ENCODE results near the gene HTT. TPM values are rescaled to one million over a fixed set of nuclear protein-coding genes. Genes with fewer than 3 reads are reported as not detected.

The HTT gene
- total RNA-seq, 1 donor from 2014 or later = 82.8 TPM

DNA sequence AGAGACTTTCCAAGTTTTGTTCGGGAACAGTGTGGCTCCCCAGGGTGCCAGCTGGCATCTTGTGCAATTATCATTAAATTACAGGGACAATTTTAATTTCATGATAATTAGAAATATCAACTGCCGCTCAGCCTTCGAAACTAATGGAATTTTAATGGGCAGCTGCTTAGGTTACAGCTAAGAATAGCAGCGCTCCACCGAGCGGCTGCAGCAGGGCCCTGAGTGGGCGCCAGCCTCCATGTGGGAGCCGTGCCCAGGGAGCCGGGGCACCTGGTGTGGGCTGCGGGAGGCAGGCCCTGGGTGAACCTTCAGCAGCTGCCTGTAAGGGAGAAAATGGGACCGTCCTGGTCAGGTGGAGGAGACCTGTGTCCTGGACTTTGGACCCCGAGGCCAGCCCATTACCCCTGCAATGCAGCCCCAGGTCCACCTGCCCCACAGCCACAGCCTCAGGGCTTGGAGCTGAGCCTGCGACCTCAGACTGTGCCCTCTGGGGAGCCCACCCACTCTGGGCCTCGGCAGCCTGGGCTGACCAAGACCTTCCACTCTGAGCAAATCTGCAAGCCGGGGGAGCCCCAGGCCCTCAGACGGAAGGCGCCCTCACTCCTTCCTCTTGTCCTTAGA lies 195.6 kb downstream of the HTT start:
- H3K9me3 Mint-ChIP-seq (ENCODE audit: low read depth) = peaks cover 3% of the 10 kb centered on the region
- no peak overlapping the region for H3K27ac Mint-ChIP-seq
- H3K4me1 Mint-ChIP-seq (ENCODE audit: low read depth) = no peaks in the 10 kb centered on the region
- TF ChIP-seq, protein P1, sequence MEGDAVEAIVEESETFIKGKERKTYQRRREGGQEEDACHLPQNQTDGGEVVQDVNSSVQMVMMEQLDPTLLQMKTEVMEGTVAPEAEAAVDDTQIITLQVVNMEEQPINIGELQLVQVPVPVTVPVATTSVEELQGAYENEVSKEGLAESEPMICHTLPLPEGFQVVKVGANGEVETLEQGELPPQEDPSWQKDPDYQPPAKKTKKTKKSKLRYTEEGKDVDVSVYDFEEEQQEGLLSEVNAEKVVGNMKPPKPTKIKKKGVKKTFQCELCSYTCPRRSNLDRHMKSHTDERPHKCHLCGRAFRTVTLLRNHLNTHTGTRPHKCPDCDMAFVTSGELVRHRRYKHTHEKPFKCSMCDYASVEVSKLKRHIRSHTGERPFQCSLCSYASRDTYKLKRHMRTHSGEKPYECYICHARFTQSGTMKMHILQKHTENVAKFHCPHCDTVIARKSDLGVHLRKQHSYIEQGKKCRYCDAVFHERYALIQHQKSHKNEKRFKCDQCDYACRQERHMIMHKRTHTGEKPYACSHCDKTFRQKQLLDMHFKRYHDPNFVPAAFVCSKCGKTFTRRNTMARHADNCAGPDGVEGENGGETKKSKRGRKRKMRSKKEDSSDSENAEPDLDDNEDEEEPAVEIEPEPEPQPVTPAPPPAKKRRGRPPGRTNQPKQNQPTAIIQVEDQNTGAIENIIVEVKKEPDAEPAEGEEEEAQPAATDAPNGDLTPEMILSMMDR (IDR thresholded peaks at IDR 0.05; ENCODE audit: unreplicated experiment) = no peak
- peak; percentile 7 for DNase-seq (ENCODE audit: low spot score, unreplicated experiment)
- no peak overlapping the region for H3K4me3 Mint-ChIP-seq (ENCODE audit: low read depth)
- H3K36me3 Mint-ChIP-seq (ENCODE audit: insufficient read depth) = peaks cover under 1% of the 10 kb centered on the region
- no peaks in the 10 kb centered on the region for H3K27me3 Mint-ChIP-seq

DNA sequence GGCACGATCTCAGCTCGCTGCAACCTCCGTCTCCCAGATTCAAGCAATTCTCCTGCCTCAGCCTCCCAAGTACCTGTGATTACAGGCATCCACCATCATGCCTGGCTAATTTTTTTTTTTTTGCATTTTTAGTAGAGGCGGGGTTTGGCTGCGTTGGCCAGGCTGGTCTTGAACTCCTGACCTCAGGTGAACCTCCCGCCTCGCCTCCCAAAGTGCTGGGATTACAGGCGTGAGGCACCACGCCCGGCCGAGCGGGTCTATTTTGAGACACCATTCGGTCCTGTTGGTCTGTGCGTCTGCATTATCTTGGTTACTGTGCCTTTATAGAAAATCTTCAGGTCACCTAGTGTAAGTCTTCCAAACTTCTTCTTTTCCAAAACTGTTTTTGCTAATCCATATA lies 196.7 kb downstream of the HTT start:
- DNase-seq (ENCODE audit: low spot score, unreplicated experiment) = no peak
- no peaks in the 10 kb centered on the region for H3K36me3 Mint-ChIP-seq (ENCODE audit: insufficient read depth)

DNA sequence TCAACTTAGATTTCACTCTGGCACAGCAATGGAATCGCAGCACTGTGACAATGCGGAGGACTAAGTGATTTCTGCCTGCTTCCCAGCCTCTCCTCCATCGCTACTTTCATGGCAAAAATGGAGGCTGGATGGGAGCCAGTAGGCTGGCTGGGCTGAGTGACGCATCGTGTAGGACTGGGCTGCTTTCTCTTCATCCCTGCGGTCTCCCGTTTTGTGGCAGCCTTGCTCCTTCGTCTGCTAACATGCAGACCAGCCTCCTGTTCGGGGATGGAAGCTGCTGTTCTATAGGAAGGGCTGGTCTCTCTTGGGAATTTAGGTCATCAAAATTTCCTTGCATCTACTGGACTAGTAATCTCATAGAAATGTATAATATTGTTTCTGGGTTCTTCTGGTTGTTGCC lies 202.5 kb downstream of the HTT start:
- Mint-ChIP-seq H3K4me3 (ENCODE audit: low read depth) (no peak overlapping the region), H3K36me3 (ENCODE audit: insufficient read depth) (peaks cover 9% of the 10 kb centered on the region), H3K27ac (no peak overlapping the region), H3K9me3 (ENCODE audit: low read depth) (peaks cover 10% of the 10 kb centered on the region), H3K27me3 (no peaks in the 10 kb centered on the region), H3K4me1 (ENCODE audit: low read depth) (no peaks in the 10 kb centered on the region)
- TF ChIP-seq, protein P1 (IDR thresholded peaks at IDR 0.05; ENCODE audit: unreplicated experiment) = no peak
- DNase-seq (ENCODE audit: low spot score, unreplicated experiment) = no peak

More for the DNA sequence above, 196.7 kb downstream of the HTT start:
- TF ChIP-seq, protein P1 (IDR thresholded peaks at IDR 0.05; ENCODE audit: unreplicated experiment) = no peak
- Mint-ChIP-seq H3K4me3 (ENCODE audit: low read depth) (no peak overlapping the region), H3K27me3 (no peaks in the 10 kb centered on the region), H3K4me1 (ENCODE audit: low read depth) (no peaks in the 10 kb centered on the region), H3K9me3 (ENCODE audit: low read depth) (peaks cover 3% of the 10 kb centered on the region), H3K27ac (no peak overlapping the region)

DNA sequence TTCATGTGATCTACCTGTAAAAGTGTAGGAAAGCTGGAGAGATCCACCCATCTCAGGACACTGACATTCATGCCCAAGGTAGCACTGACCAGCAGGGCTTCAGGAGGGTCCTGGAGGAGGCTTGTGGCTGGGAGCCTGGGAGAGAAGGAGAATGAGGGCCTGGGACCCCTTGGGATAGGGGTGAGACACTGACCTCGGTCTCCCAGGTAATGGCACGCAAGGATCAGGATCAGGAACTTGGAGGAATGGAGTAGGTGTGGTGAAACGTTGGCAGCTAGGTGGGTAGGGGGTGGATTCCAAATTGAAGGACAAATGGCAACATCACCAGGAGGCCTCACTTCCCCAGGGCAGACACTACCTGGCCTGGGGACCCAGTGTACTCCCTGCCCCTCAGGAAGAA lies 206.0 kb downstream of the HTT start:
- no peak for DNase-seq (ENCODE audit: low spot score, unreplicated experiment)
- no peak overlapping the region for H3K27ac Mint-ChIP-seq
- H3K27me3 Mint-ChIP-seq = peaks cover 7% of the 10 kb centered on the region

DNA sequence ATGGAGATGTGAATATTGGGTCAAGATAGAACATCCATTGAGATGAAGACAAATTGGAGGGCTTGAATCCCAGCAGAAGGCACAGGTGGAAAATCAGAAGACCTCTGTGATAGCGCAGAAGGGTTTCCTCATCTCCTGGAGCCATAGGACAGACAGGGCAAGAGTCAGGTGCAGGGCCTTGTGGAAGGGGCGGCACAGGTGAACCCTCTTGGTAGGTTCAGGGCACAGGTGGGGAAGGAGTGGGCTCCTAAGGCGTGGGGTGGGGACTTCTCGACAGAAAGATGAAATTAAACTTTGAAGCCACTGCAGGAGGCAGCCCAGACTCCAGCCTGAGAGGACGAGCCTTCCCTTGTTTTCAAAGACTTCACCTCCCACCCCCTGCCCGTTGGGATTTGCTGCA lies 209.0 kb downstream of the HTT start:
- peaks cover 7% of the 10 kb centered on the region for H3K9me3 Mint-ChIP-seq (ENCODE audit: low read depth)
- no peak overlapping the region for H3K4me3 Mint-ChIP-seq (ENCODE audit: low read depth)
- H3K4me1 Mint-ChIP-seq (ENCODE audit: low read depth) = peaks cover 10% of the 10 kb centered on the region
- H3K27me3 Mint-ChIP-seq = peaks cover 11% of the 10 kb centered on the region
- peaks cover 12% of the 10 kb centered on the region for H3K36me3 Mint-ChIP-seq (ENCODE audit: insufficient read depth)
- TF ChIP-seq, protein P1 (IDR thresholded peaks at IDR 0.05; ENCODE audit: unreplicated experiment) = no peak
- no peak for DNase-seq (ENCODE audit: low spot score, unreplicated experiment)
- H3K27ac Mint-ChIP-seq = no peak overlapping the region

More for the DNA sequence above, 206.0 kb downstream of the HTT start:
- peaks cover 12% of the 10 kb centered on the region for H3K36me3 Mint-ChIP-seq (ENCODE audit: insufficient read depth)
- H3K4me3 Mint-ChIP-seq (ENCODE audit: low read depth) = no peak overlapping the region
- TF ChIP-seq, protein P1 (IDR thresholded peaks at IDR 0.05; ENCODE audit: unreplicated experiment) = no peak
- peaks cover 10% of the 10 kb centered on the region for H3K4me1 Mint-ChIP-seq (ENCODE audit: low read depth)
- H3K9me3 Mint-ChIP-seq (ENCODE audit: low read depth) = peaks cover 7% of the 10 kb centered on the region

Data from progenitor cell of endocrine pancreas (in vitro differentiated cells).